Rectal smooth muscle tissue (tissue), 1 donor: ENCODE results near the gene KRTAP4-12.
"Not testable (repeated sequence)": the region's sequence is repeated elsewhere in the genome, so short reads cannot be mapped to it uniquely, and the experiment has no call there.

Experiments used
- H3K27ac ChIP-seq: one replicate; pipeline ENCODE4 v1.7.0; 2013; ENCODE audit warnings: low read depth, low read length, inconsistent platforms
- H3K27me3 ChIP-seq: one replicate; pipeline ENCODE4 v1.7.0; 2013; ENCODE audit warnings: low read length; ENCODE audit not compliant: control insufficient read depth, insufficient read depth
- H3K36me3 ChIP-seq: one replicate; pipeline ENCODE4 v1.7.0; 2013; ENCODE audit warnings: low read length; ENCODE audit not compliant: control insufficient read depth, insufficient read depth
- H3K4me1 ChIP-seq: one replicate; pipeline ENCODE4 v1.7.0; 2013; ENCODE audit warnings: low read length; ENCODE audit not compliant: control insufficient read depth, insufficient read depth
- H3K4me3 ChIP-seq: one replicate; pipeline ENCODE4 v1.7.0; 2013; ENCODE audit warnings: low read length
- H3K9ac ChIP-seq: one replicate; pipeline ENCODE4 v1.7.0; 2013; ENCODE audit warnings: low read length

KRTAP4-12 gene

GRCh38 chr17:41123991-41124371 is at the start of gene KRTAP4-12:
KRTAP4-12 (minus strand) TSS chr17:41124182; CDS start chr17:41124122, 60 bp downstream.
- not testable (repeated sequence) for H3K27me3 ChIP-seq, H3K4me3 ChIP-seq, H3K27ac ChIP-seq, H3K4me1 ChIP-seq, H3K36me3 ChIP-seq, H3K9ac ChIP-seq

- Histone ChIP-seq H3K4me1 (no peaks in the 10 kb centered on the region), H3K27me3 (no peaks in the 10 kb centered on the region), H3K27ac (no peak overlapping the region), H3K36me3 (no peaks in the 10 kb centered on the region), H3K9ac (no peak overlapping the region), H3K4me3 (no peak overlapping the region)
These were observed 47.9 kb upstream of the KRTAP4-12 start for GRCh38 chr17:41171886-41172285.

- no peak within 1 kb of the TSS for H3K27ac ChIP-seq
- H3K27me3 ChIP-seq, result no peaks in the 10 kb centered on the region
- no peak within 1 kb of the TSS for H3K4me3 ChIP-seq
- no peaks in the 10 kb centered on the region for H3K36me3 ChIP-seq
- no peak within 1 kb of the TSS for H3K9ac ChIP-seq
- no peaks in the 10 kb centered on the region for H3K4me1 ChIP-seq
These were observed 44.1 kb upstream of the KRTAP4-12 start, which contains the start of gene KRTAP4-3 for GRCh38 chr17:41168121-41168520. KRTAP4-3 (minus strand) TSS chr17:41168221; CDS start chr17:41168172, 49 bp downstream.

GRCh38 chr17:41167561-41167960 is 43.6 kb upstream of the KRTAP4-12 start:
- Histone ChIP-seq H3K9ac (no peak overlapping the region), H3K4me1 (no peaks in the 10 kb centered on the region), H3K27ac (no peak overlapping the region), H3K27me3 (no peaks in the 10 kb centered on the region), H3K4me3 (no peak overlapping the region), H3K36me3 (no peaks in the 10 kb centered on the region)

- H3K27ac ChIP-seq, result no peak overlapping the region
- H3K27me3 ChIP-seq, result no peaks in the 10 kb centered on the region
- no peaks in the 10 kb centered on the region for H3K36me3 ChIP-seq
- H3K9ac ChIP-seq, result no peak overlapping the region
- no peaks in the 10 kb centered on the region for H3K4me1 ChIP-seq
- no peak overlapping the region for H3K4me3 ChIP-seq
These were observed 39.8 kb upstream of the KRTAP4-12 start for GRCh38 chr17:41163828-41164227.

- Histone ChIP-seq H3K36me3 (no peaks in the 10 kb centered on the region), H3K27ac (no peak within 1 kb of the TSS), H3K4me3 (no peak within 1 kb of the TSS), H3K4me1 (no peaks in the 10 kb centered on the region), H3K27me3 (no peaks in the 10 kb centered on the region), H3K9ac (no peak within 1 kb of the TSS)
These were observed 36.7 kb upstream of the KRTAP4-12 start, which contains the start of gene KRTAP4-4 for GRCh38 chr17:41160648-41161047. KRTAP4-4 (minus strand) TSS chr17:41160748; CDS start chr17:41160691, 57 bp downstream.

- not testable (repeated sequence) for H3K9ac ChIP-seq, H3K27me3 ChIP-seq, H3K36me3 ChIP-seq, H3K4me1 ChIP-seq, H3K27ac ChIP-seq, H3K4me3 ChIP-seq
These were observed 36.2 kb upstream of the KRTAP4-12 start for GRCh38 chr17:41160190-41160589.

- Histone ChIP-seq H3K27me3 (no peaks in the 10 kb centered on the region), H3K27ac (no peak overlapping the region), H3K9ac (no peak overlapping the region), H3K4me1 (no peaks in the 10 kb centered on the region), H3K4me3 (no peak overlapping the region), H3K36me3 (no peaks in the 10 kb centered on the region)
These were observed 29.9 kb upstream of the KRTAP4-12 start for GRCh38 chr17:41153856-41154255.

GRCh38 chr17:41151525-41151924 is 27.5 kb upstream of the KRTAP4-12 start:
- Histone ChIP-seq H3K9ac (no peak overlapping the region), H3K27ac (no peak overlapping the region), H3K4me1 (no peaks in the 10 kb centered on the region), H3K27me3 (no peaks in the 10 kb centered on the region), H3K4me3 (no peak overlapping the region), H3K36me3 (no peaks in the 10 kb centered on the region)

- Histone ChIP-seq H3K36me3 (no peaks in the 10 kb centered on the region), H3K27me3 (no peaks in the 10 kb centered on the region), H3K27ac (no peak overlapping the region), H3K4me3 (no peak overlapping the region), H3K4me1 (no peaks in the 10 kb centered on the region), H3K9ac (no peak overlapping the region)
These were observed 26.0 kb upstream of the KRTAP4-12 start for GRCh38 chr17:41150026-41150425.

- no peak within 1 kb of the TSS for H3K9ac ChIP-seq
- no peak within 1 kb of the TSS for H3K4me3 ChIP-seq
- H3K27ac ChIP-seq, result no peak within 1 kb of the TSS
- H3K27me3 ChIP-seq, result no peaks in the 10 kb centered on the region
- no peaks in the 10 kb centered on the region for H3K36me3 ChIP-seq
- no peaks in the 10 kb centered on the region for H3K4me1 ChIP-seq
These were observed 25.6 kb upstream of the KRTAP4-12 start, which contains the start of gene KRTAP4-5 for GRCh38 chr17:41149652-41149985. KRTAP4-5 (minus strand) TSS chr17:41149825; CDS start chr17:41149767, 58 bp downstream.

GRCh38 chr17:41148971-41149651 is 25.1 kb upstream of the KRTAP4-12 start:
- H3K36me3 ChIP-seq, H3K4me1 ChIP-seq, H3K27me3 ChIP-seq, H3K9ac ChIP-seq, H3K27ac ChIP-seq, H3K4me3 ChIP-seq: not testable (repeated sequence)

- no peak overlapping the region for H3K4me3 ChIP-seq
- H3K9ac ChIP-seq, result no peak overlapping the region
- H3K36me3 ChIP-seq, result no peaks in the 10 kb centered on the region
- no peak overlapping the region for H3K27ac ChIP-seq
- no peaks in the 10 kb centered on the region for H3K4me1 ChIP-seq
- no peaks in the 10 kb centered on the region for H3K27me3 ChIP-seq
These were observed 23.7 kb upstream of the KRTAP4-12 start for GRCh38 chr17:41147531-41148204.
